Measurements from ENCODE around the gene NAB1.
A peak's percentile ranks its signal among the peaks of the same experiment; 100 is the strongest.

The NAB1 gene

GRCh38 chr2:190651413-190651812 is 2.5 kb downstream of the NAB1 start:
- TF ChIP-seq, protein P1, sequence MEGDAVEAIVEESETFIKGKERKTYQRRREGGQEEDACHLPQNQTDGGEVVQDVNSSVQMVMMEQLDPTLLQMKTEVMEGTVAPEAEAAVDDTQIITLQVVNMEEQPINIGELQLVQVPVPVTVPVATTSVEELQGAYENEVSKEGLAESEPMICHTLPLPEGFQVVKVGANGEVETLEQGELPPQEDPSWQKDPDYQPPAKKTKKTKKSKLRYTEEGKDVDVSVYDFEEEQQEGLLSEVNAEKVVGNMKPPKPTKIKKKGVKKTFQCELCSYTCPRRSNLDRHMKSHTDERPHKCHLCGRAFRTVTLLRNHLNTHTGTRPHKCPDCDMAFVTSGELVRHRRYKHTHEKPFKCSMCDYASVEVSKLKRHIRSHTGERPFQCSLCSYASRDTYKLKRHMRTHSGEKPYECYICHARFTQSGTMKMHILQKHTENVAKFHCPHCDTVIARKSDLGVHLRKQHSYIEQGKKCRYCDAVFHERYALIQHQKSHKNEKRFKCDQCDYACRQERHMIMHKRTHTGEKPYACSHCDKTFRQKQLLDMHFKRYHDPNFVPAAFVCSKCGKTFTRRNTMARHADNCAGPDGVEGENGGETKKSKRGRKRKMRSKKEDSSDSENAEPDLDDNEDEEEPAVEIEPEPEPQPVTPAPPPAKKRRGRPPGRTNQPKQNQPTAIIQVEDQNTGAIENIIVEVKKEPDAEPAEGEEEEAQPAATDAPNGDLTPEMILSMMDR (IDR thresholded peaks at IDR 0.05; ENCODE audit: control insufficient read depth, extremely low read depth, insufficient read depth), result no peak
- no peak overlapping the region for H3K4me3 ChIP-seq (ENCODE audit: low read depth, low read length)
- no peak for DNase-seq (ENCODE audit: low read depth)

DNA sequence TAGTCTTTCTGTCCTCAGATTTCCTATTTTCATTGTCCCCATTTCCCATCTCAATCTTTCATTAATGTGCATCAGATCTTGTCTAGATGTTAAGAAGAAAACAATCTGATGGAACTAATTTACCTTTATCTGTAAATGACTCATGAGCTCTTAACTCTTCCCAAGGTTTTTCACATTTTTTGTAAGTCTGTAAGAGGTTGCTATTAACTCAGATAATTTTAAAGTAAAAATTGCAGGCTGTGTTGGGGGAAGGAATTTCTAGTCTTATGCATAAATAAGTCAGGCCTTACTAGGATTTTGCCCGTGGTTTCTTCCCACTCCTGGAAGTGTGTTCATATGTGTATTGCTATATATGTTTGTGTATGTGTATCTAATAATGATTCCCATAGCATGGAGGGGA is 4.3 kb downstream of the NAB1 start:
- no peak overlapping the region for H3K4me3 ChIP-seq (ENCODE audit: low read depth, low read length)
- no peak for DNase-seq (ENCODE audit: low read depth)
- TF ChIP-seq, protein P1 (IDR thresholded peaks at IDR 0.05; ENCODE audit: control insufficient read depth, extremely low read depth, insufficient read depth), result no peak

DNA sequence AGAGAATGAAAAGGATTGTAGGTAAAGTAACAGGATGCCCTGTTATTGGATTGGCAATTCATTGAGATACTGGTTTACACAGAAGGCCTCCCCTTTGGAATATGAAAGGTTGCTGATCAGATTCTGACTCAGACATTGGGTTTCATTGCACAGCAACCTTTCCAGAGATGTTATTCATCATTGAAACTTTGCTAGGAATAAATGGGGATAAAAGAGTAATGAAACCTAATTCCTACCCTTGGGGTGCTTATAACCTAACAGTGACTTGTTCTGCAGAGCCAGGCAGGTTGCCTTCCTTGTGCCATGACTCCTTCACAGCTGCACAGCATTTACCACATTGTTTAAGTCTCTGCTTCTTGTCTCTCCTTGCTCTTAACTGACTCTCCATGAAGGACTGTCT is 5.0 kb downstream of the NAB1 start:
- H3K4me3 ChIP-seq (ENCODE audit: low read depth, low read length), result no peak overlapping the region
- no peak for DNase-seq (ENCODE audit: low read depth)
- TF ChIP-seq, protein P1 (IDR thresholded peaks at IDR 0.05; ENCODE audit: control insufficient read depth, extremely low read depth, insufficient read depth), result no peak

DNA sequence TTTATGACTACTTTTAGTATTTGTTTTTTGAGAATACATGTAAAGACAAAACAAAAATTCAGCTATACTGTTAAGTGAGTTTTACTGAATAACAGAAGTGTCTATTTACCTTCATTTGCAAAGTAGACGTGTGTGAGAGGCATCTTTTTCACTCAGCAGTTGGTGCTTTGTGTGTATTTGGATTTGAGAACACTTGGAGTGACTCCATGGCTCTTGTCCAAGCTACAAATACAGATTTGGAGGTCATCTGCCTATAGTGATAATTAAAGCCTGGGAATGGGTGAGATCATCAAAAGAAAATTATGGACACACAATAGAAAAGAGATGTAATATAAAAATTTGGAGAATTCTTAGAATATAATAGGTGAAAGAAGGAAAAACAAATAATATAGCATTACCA is 6.2 kb downstream of the NAB1 start:
- TF ChIP-seq, protein P1 (IDR thresholded peaks at IDR 0.05; ENCODE audit: control insufficient read depth, extremely low read depth, insufficient read depth), result no peak
- no peak overlapping the region for H3K4me3 ChIP-seq (ENCODE audit: low read depth, low read length)
- DNase-seq (ENCODE audit: low read depth), result peak; percentile 60

DNA sequence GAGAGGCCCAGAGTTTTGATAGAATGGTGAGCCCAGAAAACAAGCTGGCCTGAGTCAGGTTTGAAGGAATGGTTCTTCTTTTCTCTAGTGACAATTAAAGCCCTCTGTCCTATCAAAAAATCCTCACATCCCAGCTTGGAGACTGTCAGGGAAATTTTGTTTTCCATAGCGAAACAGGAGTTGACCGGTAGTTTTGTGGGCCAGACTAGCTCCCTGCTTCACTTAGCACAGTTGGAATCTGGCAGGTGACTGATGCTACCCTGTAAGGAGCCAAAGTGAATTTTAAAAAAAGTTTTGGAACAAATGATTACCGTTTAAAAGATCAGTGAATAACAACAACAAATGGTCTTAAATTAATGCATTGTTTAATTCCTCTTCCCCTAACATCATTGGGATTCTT is 6.7 kb downstream of the NAB1 start:
- no peak overlapping the region for H3K4me3 ChIP-seq (ENCODE audit: low read depth, low read length)
- TF ChIP-seq, protein P1 (IDR thresholded peaks at IDR 0.05; ENCODE audit: control insufficient read depth, extremely low read depth, insufficient read depth), result no peak
- no peak for DNase-seq (ENCODE audit: low read depth)

GRCh38 chr2:190656301-190656700 is 7.4 kb downstream of the NAB1 start:
- no peak overlapping the region for H3K4me3 ChIP-seq (ENCODE audit: low read depth, low read length)

More at GRCh38 chr2:190656301-190656700, 7.4 kb downstream of the NAB1 start:
- DNase-seq (ENCODE audit: low read depth), result no peak
- TF ChIP-seq, protein P1 (IDR thresholded peaks at IDR 0.05; ENCODE audit: control insufficient read depth, extremely low read depth, insufficient read depth), result no peak
